Neural crest cell (in vitro differentiated cells): ENCODE measurements around the gene LIPG. TPM values are rescaled to one million over a fixed set of nuclear protein-coding genes. Genes with fewer than 3 reads are reported as not detected.
"Not testable (repeated sequence)": the region's sequence is repeated elsewhere in the genome, so short reads cannot be mapped to it uniquely, and the experiment has no call there.

Experiments used
- DNase-seq: peaks from one replicate; pipeline ENCODE4 v3.0.0; 2021; ENCODE audit warnings: low read depth, mixed read lengths, low spot score
- H3K27ac Mint-ChIP-seq: one replicate; pipeline ENCODE4 v1.8.0; 2021; ENCODE audit warnings: mild to moderate bottlenecking, mixed read lengths; ENCODE audit not compliant: unreplicated experiment
- H3K27me3 Mint-ChIP-seq: 2 replicates; pipeline ENCODE4 v1.8.0; 2021; ENCODE audit warnings: low read depth, mild to moderate bottlenecking, mixed read lengths
- H3K36me3 Mint-ChIP-seq: 2 replicates; pipeline ENCODE4 v1.8.0; 2021; ENCODE audit warnings: low read depth, mild to moderate bottlenecking, mixed read lengths
- H3K4me1 Mint-ChIP-seq: 2 replicates; pipeline ENCODE4 v1.8.0; 2021; ENCODE audit warnings: mixed read lengths
- H3K4me3 Mint-ChIP-seq: one replicate; pipeline ENCODE4 v1.8.0; 2021; ENCODE audit warnings: mild to moderate bottlenecking, mixed read lengths
- H3K9me3 Mint-ChIP-seq: 2 replicates; pipeline ENCODE4 v1.8.0; 2021; ENCODE audit warnings: mixed read lengths
- total RNA-seq: library from RNA; stranded (reverse); gene quantifications from 2 replicates; pipeline ENCODE4 v1.2.1, GENCODE V29; 2021
- TF ChIP-seq, protein P1 (sequence below): fragments of 200-600 bp; sonication (generic); conservative IDR thresholded peaks from 2 replicates; pipeline ENCODE4 v1.5.0; 2021; ENCODE audit warnings: antibody characterized with exemption, mild to moderate bottlenecking

LIPG gene
- total RNA-seq, 1 donor from 2014 or later: 32.4 TPM

DNA sequence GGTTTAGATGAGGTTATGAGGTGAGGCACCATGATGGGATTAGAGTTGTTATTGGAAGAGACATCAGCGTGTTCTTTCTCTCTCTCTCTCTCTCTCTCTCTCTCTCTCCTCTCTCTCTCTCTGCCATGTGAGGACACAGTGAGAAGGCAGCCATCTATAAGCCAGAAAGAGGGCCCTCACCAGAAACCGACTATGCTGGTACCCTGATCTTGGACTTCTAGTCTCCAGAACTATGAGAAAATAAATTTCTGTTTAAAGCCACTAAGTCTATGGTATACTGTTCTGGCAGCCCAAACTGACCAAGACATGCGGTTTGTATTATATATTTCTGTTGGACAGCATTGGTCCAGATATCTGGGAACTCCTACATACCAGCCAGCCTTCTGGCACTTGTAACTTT is 3.5 kb upstream of the LIPG start:
- no peak overlapping the region for H3K4me3 Mint-ChIP-seq
- no peak for DNase-seq
- no peak overlapping the region for H3K27ac Mint-ChIP-seq
- no peaks in the 10 kb centered on the region for H3K36me3 Mint-ChIP-seq
- H3K4me1 Mint-ChIP-seq: peaks cover 31% of the 10 kb centered on the region
- peaks cover 20% of the 10 kb centered on the region for H3K27me3 Mint-ChIP-seq
- H3K9me3 Mint-ChIP-seq: no peaks in the 10 kb centered on the region
- TF ChIP-seq, protein P1, sequence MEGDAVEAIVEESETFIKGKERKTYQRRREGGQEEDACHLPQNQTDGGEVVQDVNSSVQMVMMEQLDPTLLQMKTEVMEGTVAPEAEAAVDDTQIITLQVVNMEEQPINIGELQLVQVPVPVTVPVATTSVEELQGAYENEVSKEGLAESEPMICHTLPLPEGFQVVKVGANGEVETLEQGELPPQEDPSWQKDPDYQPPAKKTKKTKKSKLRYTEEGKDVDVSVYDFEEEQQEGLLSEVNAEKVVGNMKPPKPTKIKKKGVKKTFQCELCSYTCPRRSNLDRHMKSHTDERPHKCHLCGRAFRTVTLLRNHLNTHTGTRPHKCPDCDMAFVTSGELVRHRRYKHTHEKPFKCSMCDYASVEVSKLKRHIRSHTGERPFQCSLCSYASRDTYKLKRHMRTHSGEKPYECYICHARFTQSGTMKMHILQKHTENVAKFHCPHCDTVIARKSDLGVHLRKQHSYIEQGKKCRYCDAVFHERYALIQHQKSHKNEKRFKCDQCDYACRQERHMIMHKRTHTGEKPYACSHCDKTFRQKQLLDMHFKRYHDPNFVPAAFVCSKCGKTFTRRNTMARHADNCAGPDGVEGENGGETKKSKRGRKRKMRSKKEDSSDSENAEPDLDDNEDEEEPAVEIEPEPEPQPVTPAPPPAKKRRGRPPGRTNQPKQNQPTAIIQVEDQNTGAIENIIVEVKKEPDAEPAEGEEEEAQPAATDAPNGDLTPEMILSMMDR: no peak

DNA sequence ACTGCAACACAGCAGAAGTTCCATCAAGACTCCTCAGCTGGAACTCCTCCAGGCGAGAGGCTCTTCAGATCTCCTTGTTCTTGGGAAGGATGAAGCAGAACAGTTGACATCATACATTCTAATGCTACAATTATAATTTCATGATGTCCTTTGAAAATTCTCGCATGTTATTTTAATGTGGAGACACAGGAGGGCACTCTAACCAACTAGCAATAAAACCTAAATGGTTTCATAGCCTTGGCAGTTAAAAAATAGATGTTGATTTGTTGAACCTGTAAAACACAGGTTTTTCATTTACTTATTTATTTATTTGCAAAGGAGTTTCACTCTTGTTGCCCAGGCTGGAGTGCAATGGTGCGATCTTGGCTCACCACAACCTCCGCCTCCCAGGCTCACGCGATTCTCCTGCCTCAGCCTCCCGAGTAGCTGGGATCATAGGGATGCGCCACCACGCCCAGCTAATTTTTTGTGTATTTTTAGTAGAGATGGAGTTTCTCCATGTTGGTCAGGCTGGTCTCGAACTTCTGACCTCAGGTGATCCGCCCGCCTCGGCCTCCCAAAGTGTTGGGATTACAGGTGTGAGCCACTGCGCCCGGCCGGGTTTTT is 2.4 kb upstream of the LIPG start:
- peaks cover 23% of the 10 kb centered on the region for H3K27me3 Mint-ChIP-seq
- DNase-seq, H3K9me3 Mint-ChIP-seq, H3K4me3 Mint-ChIP-seq, H3K27ac Mint-ChIP-seq, H3K36me3 Mint-ChIP-seq: not testable (repeated sequence)
- H3K4me1 Mint-ChIP-seq: peaks cover 41% of the 10 kb centered on the region
- TF ChIP-seq, protein P1: peak; percentile 71

DNA sequence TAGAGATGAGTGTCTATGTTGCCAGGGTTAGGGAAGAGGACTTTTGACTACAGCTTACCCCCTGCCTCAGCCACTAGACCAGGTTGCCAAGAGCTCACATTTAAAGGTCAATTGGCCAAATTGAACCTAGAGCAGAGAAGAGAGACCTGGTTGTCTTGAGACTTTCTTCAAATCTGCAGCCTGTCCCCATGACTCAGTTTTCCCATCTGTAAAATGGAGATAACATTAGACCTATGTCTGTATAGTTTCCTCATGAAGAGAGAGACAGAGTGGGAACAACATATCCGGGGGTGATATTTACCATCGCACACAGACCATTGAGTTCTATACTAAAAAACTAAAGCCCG is 1.6 kb upstream of the LIPG start:
- peaks cover 23% of the 10 kb centered on the region for H3K27me3 Mint-ChIP-seq
- DNase-seq: no peak
- TF ChIP-seq, protein P1: no peak
- peaks cover 47% of the 10 kb centered on the region for H3K4me1 Mint-ChIP-seq
- H3K9me3 Mint-ChIP-seq: no peaks in the 10 kb centered on the region
- no peak overlapping the region for H3K27ac Mint-ChIP-seq
- H3K36me3 Mint-ChIP-seq: no peaks in the 10 kb centered on the region
- peak overlapping the region; percentile 96 for H3K4me3 Mint-ChIP-seq

DNA sequence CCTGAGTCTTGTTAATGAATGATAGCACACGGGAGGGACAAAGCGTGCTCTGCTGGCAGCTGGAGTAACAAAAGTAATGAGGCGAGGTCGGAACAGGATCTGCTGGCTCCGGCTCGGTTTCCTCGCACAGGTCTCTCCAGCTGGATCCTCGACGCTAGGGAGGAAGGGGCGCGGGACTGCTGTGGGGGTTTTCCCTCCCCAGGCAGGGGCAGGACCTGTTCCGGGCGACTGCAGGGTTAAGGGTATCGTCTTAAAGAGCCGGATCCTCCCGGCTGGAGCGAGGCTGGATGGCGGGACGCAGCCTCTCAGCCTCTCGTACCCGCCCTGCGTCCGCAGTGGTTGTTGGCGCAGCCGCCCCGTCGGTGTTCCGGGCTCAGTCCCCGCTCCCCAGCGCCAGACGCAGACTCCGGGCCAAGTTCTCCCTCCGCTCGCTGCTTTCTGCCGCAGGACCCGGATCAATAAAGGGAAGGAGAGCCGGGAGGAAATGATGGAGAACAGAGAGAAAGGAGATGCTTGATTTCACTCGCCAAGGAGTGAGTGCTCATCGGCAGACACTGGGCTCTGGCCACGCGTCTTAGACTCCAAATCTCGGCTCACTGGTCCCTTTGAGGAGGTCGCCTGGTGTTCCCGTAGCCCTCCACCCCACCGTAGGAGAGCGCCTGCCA is 1.1 kb upstream of the LIPG start:
- H3K4me1 Mint-ChIP-seq: peaks cover 53% of the 10 kb centered on the region
- H3K4me3 Mint-ChIP-seq: peak overlapping the region; percentile 96
- H3K27me3 Mint-ChIP-seq: peaks cover 23% of the 10 kb centered on the region
- TF ChIP-seq, protein P1: no peak
- DNase-seq: peak; percentile 7
- peak overlapping the region; percentile 98 for H3K27ac Mint-ChIP-seq
- no peaks in the 10 kb centered on the region for H3K9me3 Mint-ChIP-seq
- no peaks in the 10 kb centered on the region for H3K36me3 Mint-ChIP-seq

DNA sequence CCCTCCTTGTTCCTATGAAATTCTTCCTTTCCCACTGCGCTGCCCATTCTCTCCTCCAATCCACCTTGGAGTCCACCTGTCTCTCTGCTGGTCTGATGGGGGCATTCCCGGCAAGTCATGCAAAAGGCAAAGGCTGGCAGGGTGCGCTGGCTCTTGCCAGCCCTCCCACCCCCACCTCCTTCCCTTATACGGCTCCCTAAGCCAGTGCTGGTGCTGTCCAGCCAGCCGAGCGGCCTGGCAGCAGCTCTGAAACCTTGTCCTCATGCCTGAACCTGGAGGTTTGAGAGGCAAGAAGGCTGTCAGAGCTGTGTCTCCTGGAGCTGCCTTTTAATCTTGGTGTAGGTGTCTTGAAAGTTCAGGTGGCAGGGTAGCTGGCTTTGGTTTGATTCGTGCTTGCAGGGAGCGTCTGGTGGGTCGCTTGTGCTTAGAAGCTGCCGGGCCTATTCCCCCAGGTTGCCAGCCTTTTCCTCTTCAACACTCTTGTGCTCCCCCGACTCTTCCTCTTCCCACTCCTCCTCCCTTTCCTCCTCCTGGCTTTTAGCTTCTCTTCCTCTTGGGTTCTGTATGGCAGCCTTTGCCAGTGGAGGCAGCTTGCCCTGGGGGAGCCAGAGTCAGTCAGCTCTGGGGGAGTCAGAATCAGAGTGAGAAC is 748 bp downstream of the LIPG start:
- no peak for DNase-seq
- H3K27me3 Mint-ChIP-seq: peaks cover 23% of the 10 kb centered on the region
- peaks cover 7% of the 10 kb centered on the region for H3K36me3 Mint-ChIP-seq
- H3K27ac Mint-ChIP-seq: peak overlapping the region; percentile 90
- H3K4me3 Mint-ChIP-seq: peak overlapping the region; percentile 96
- H3K4me1 Mint-ChIP-seq: peaks cover 64% of the 10 kb centered on the region
- no peaks in the 10 kb centered on the region for H3K9me3 Mint-ChIP-seq
- TF ChIP-seq, protein P1: no peak
